PFSK-1 (cell line): ENCODE measurements around the gene KCMF1.

Experiments used
- FOXP2 ChIP-seq: optimal IDR thresholded peaks from 2 replicates; pipeline ENCODE3; 2011; ENCODE audit warnings: borderline replicate concordance, control low read depth, inconsistent platforms; ENCODE audit not compliant: insufficient read depth; ENCODE audit errors: extremely low read length, extremely low read depth
- POLR2AphosphoS5 ChIP-seq: IDR thresholded peaks from 2 replicates; pipeline ENCODE4 v1.6.1; 2012; ENCODE audit warnings: low read depth, mild to moderate bottlenecking, control low read depth, low read length, moderate library complexity
- SIN3A ChIP-seq: IDR thresholded peaks from 2 replicates; pipeline ENCODE4 v1.6.1; 2012; ENCODE audit warnings: mild to moderate bottlenecking, low read length, moderate library complexity, borderline replicate concordance; ENCODE audit not compliant: insufficient read depth
- TAF1 ChIP-seq: IDR thresholded peaks from 2 replicates; pipeline ENCODE4 v1.6.1; 2012; ENCODE audit warnings: low read length, control low read depth, borderline replicate concordance; ENCODE audit not compliant: insufficient read depth
- TF ChIP-seq, protein P1 (sequence below), 2 experiments: IDR thresholded peaks; 2 replicates each; pipeline versions ENCODE4 v1.6.1 to v1.8.0; 2011 to 2012; ENCODE audit warnings: low read depth in 2 of 2, low read length in 2 of 2, control low read depth in 1 of 2, inconsistent platforms in 1 of 2, mild to moderate bottlenecking in 1 of 2, moderate library complexity in 1 of 2; ENCODE audit not compliant: insufficient read depth in 1 of 2

KCMF1 gene

DNA sequence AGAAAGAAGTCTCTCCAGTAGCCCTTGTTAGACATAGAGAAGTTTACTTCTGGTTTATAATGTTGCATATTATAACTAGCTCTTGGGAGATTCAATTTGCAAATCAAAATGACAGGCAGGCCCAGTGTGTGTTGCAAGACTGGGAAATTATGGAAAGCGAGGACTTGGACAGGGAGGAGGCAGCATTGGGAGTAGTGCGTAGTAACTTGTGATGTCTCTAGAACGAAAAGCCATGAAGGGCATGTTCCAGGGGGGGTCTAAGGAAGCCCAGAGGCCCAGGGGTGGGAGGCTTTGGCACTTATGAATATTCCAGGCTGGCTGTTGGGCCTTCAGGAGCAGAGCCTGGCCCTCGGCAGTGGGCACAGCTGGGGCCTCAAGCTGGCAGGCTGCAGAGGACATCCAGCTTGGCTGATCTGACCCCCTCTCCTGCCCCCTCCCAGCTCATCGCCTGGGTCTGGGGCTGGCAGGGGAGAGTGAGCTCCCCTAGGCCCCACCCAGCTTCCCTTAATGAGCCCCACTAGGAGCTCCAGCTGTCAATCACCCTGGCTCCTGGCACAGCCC lies 107.0 kb downstream of the KCMF1 start:
- TF ChIP-seq FOXP2 = no peak
- TF ChIP-seq SIN3A = no peak
- TF ChIP-seq POLR2AphosphoS5 = no peak
- no peak for TF ChIP-seq TAF1
- TF ChIP-seq, protein P1, sequence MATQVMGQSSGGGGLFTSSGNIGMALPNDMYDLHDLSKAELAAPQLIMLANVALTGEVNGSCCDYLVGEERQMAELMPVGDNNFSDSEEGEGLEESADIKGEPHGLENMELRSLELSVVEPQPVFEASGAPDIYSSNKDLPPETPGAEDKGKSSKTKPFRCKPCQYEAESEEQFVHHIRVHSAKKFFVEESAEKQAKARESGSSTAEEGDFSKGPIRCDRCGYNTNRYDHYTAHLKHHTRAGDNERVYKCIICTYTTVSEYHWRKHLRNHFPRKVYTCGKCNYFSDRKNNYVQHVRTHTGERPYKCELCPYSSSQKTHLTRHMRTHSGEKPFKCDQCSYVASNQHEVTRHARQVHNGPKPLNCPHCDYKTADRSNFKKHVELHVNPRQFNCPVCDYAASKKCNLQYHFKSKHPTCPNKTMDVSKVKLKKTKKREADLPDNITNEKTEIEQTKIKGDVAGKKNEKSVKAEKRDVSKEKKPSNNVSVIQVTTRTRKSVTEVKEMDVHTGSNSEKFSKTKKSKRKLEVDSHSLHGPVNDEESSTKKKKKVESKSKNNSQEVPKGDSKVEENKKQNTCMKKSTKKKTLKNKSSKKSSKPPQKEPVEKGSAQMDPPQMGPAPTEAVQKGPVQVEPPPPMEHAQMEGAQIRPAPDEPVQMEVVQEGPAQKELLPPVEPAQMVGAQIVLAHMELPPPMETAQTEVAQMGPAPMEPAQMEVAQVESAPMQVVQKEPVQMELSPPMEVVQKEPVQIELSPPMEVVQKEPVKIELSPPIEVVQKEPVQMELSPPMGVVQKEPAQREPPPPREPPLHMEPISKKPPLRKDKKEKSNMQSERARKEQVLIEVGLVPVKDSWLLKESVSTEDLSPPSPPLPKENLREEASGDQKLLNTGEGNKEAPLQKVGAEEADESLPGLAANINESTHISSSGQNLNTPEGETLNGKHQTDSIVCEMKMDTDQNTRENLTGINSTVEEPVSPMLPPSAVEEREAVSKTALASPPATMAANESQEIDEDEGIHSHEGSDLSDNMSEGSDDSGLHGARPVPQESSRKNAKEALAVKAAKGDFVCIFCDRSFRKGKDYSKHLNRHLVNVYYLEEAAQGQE (IDR thresholded peaks at IDR 0.05; ENCODE audit: insufficient read depth in 1 of 2, low read depth in 2 of 2, low read length in 2 of 2) = no peak

DNA sequence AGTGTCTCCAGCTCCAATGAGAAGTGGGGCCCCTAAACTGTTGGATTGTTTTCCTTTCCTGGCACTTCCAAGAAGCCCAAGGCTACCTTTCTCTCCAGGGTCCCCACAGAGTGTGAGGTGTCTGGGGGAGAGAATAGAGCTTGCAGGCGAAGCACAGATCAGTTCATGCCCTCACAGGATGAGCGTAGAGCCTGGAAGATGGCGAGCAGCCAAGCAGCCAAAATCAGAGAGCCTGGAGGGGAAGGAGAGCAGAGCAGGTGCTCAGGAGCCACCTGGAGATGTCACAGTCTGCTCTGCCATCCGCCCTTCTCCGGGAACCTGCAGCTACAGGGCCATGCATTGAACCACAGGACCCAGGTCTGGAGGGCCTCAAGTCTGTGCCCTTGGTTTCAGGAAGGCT lies 107.6 kb downstream of the KCMF1 start:
- TF ChIP-seq, protein P1 (IDR thresholded peaks at IDR 0.05; ENCODE audit: insufficient read depth in 1 of 2, low read depth in 2 of 2, low read length in 2 of 2) = no peak
- TF ChIP-seq FOXP2 = no peak
- TF ChIP-seq POLR2AphosphoS5 = no peak
- TF ChIP-seq SIN3A = no peak

DNA sequence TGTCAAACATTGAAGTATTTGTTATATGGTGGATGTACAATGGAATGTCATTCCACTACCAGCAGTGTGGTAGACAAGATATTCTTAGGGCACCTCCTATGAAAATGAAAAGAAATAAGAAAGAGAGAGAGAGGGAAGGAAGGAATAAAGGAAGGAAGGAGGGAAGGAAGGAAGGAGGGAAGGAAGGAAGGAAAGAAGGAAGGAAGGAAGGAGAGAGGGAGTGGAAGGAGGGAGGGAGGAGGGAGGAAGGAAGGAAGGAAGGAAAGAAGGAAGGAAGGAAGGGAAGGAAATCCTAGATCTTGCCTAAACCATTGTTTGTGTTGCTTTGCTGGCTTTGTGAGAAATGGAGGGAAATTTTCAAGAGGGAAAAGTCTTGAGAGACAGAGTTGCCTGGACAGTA lies 112.1 kb downstream of the KCMF1 start:
- TF ChIP-seq TAF1 (no peak), FOXP2 (no peak), SIN3A (no peak), POLR2AphosphoS5 (no peak)
- TF ChIP-seq, protein P1 (IDR thresholded peaks at IDR 0.05; ENCODE audit: insufficient read depth in 1 of 2, low read depth in 2 of 2, low read length in 2 of 2) = no peak

DNA sequence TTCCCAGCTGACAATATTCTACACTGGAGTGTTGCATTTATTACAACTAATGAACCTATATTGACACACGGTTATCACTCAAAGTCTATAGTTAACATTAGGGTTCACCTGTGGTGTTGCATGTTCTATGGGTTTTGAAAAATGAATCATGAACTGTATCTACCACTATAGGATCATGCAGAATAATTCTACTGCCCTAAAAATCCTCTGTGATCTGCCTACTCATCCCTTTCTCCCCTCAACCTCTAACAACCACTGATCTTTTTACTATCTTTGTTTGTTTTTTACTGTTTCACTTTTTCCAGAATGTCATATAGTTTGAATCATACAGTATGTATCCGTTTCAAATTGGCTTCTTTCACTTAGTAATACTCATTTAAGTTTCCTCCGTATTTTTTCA lies 114.6 kb downstream of the KCMF1 start:
- TF ChIP-seq POLR2AphosphoS5 (no peak), FOXP2 (no peak), SIN3A (no peak), TAF1 (no peak)
- TF ChIP-seq, protein P1 (IDR thresholded peaks at IDR 0.05; ENCODE audit: insufficient read depth in 1 of 2, low read depth in 2 of 2, low read length in 2 of 2) = no peak

DNA sequence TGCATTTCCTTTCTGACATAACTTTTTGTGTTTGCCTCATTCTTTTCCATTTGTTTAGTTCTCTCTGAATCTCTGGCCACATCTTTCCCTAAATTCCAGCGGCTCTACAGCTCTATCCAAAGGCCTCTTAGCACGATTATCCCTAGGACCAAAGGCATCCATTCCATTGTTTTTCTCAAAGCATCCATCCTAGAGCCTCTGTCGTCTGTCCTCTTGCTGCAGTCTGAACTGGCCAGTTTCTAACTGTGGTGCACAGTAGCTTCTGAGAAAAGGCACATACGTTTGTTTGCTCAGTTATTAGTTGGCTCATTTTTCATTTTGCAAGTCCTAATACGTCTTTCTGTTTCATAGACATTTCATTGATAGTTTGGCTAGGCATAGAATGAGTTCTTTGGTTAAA lies 116.6 kb downstream of the KCMF1 start:
- TF ChIP-seq TAF1 = no peak
- TF ChIP-seq, protein P1 (IDR thresholded peaks at IDR 0.05; ENCODE audit: insufficient read depth in 1 of 2, low read depth in 2 of 2, low read length in 2 of 2) = no peak
- TF ChIP-seq SIN3A = no peak
- TF ChIP-seq FOXP2 = no peak
- TF ChIP-seq POLR2AphosphoS5 = no peak
